HEK293 (cell line): Measurements from ENCODE around the gene GRB10.

Experiments
- HOXD13 ChIP-seq: sonication (generic); formaldehyde crosslinking; IDR thresholded peaks from 2 replicates; pipeline ENCODE4 v1.8.0; 2022; ENCODE audit warnings: missing genetic modification reagents, borderline replicate concordance
- YY1 ChIP-seq: fragments of 450-650 bp; formaldehyde crosslinking; IDR thresholded peaks from 2 replicates; pipeline ENCODE4 v1.5.1; 2018; ENCODE audit warnings: missing biosample characterization, missing genetic modification characterization
- ZBTB7A ChIP-seq: fragments of 450-650 bp; formaldehyde crosslinking; IDR thresholded peaks from 2 replicates; pipeline ENCODE4 v1.5.1; 2016; ENCODE audit warnings: low read depth, missing biosample characterization, missing genetic modification characterization
- ZFP41 ChIP-seq: fragments of 450-650 bp; formaldehyde crosslinking; IDR thresholded peaks from 2 replicates; pipeline ENCODE4 v1.5.1; 2016; ENCODE audit warnings: missing biosample characterization, missing genetic modification characterization, borderline replicate concordance
- ZNF324 ChIP-seq: fragments of 450-650 bp; formaldehyde crosslinking; IDR thresholded peaks from 2 replicates; pipeline ENCODE4 v1.5.1; 2016; ENCODE audit warnings: missing biosample characterization, missing genetic modification characterization
- ZNF426 ChIP-seq: fragments of 450-650 bp; formaldehyde crosslinking; IDR thresholded peaks from 2 replicates; pipeline ENCODE4 v1.5.1; 2017; ENCODE audit warnings: missing biosample characterization, missing genetic modification characterization, mild to moderate bottlenecking, inconsistent platforms, moderate library complexity
- ZNF549 ChIP-seq: fragments of 450-650 bp; IDR thresholded peaks from 2 replicates; pipeline ENCODE4 v1.5.1; 2018; ENCODE audit warnings: missing biosample characterization, missing genetic modification characterization, mild to moderate bottlenecking, inconsistent platforms, moderate library complexity
- ZNF629 ChIP-seq: fragments of 450-650 bp; formaldehyde crosslinking; IDR thresholded peaks from 2 replicates; pipeline ENCODE4 v1.5.1; 2017; ENCODE audit warnings: missing biosample characterization, missing genetic modification characterization
- TF ChIP-seq, protein P1 (sequence below): fragments of 450-650 bp; formaldehyde crosslinking; IDR thresholded peaks from 2 replicates; pipeline ENCODE4 v1.5.1; 2016; ENCODE audit warnings: missing biosample characterization, missing genetic modification characterization

DNA sequence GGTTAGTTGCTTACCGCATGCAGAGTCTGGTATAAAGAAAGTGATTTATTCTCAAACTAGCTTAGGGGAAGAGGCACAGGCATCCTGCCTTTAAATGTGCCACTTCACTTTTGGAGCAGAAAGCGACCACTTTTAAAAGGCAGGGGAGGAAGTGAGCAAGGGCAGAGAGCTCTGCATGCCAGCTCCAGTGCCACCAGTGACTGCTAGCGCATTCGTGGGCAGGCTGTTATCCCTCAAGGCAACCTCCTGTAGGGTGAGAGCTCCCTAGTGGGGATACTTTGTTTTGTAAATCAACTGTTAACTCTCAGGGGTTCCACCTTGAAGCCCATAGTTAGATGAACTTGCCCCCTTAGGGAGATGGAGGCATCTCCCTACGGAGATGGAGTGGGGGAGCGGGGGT, 29.4 kb upstream of the GRB10 start:
- TF ChIP-seq ZNF426 (no peak), ZNF324 (tag by site-specific recombination) (no peak), ZNF629 (no peak), ZBTB7A (tag by site-specific recombination) (no peak), ZNF549 (tag by site-specific recombination) (no peak), HOXD13 (CRISPR knock-in tag) (no peak), YY1 (tag by site-specific recombination) (no peak), ZFP41 (tag by site-specific recombination) (no peak)
- TF ChIP-seq, protein P1, sequence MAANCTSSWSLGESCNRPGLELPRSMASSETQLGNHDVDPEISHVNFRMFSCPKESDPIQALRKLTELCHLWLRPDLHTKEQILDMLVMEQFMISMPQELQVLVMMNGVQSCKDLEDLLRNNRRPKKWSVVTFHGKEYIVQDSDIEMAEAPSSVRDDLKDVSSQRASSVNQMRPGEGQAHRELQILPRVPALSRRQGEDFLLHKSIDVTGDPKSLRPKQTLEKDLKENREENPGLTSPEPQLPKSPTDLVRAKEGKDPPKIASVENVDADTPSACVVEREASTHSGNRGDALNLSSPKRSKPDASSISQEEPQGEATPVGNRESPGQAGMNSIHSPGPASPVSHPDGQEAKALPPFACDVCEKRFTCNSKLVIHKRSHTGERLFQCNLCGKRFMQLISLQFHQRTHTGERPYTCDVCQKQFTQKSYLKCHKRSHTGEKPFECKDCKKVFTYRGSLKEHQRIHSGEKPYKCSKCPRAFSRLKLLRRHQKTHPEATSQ (tag by site-specific recombination) = no peak
